PC-3 (cell line): Measurements from ENCODE around the gene ABCC2. TPM values are rescaled to one million over a fixed set of nuclear protein-coding genes. Genes with fewer than 3 reads are reported as not detected.
"Not testable (repeated sequence)": the region's sequence is repeated elsewhere in the genome, so short reads cannot be mapped to it uniquely, and the experiment has no call there.

ENCODE experiments used
- ATAC-seq: fragments of 200-7000 bp; cut with Tn5 transposase; 2 replicates; pipeline ENCODE4 v1.9.1; 2020; ENCODE audit warnings: mild to moderate bottlenecking, moderate library complexity
- BruUV-seq: library from RNA; stranded (reverse); fragments of 400-500 nt; replicated peaks from 2 replicates; lab custom pipeline; 2021; lab: Mats Ljungman, UMichigan
- CTCF ChIA-PET: fragments of 300-600 bp; sonication (Branson Sonifier 250); formaldehyde crosslinking; loops from one replicate; lab custom pipeline; 2022; ENCODE audit warnings: antibody characterized with exemption; lab: Charles Lee
- POLR2A ChIA-PET: fragments of 300-600 bp; sonication (Branson Sonifier 250); formaldehyde crosslinking; loops from one replicate; lab custom pipeline; 2022; ENCODE audit warnings: antibody characterized with exemption; ENCODE audit not compliant: unreplicated experiment; lab: Charles Lee
- DNase-seq: peaks from one replicate; pipeline ENCODE4 v3.0.0-alpha.2; 2015
- H2AFZ ChIP-seq: fragments of 300-600 bp; sonication (generic); 2 replicates; pipeline ENCODE4 v1.6.0; 2016; ENCODE audit warnings: antibody characterized with exemption, low read length
- H3F3A ChIP-seq: fragments of 300-600 bp; sonication (generic); one replicate; pipeline ENCODE4 v1.6.0; 2017; ENCODE audit warnings: antibody characterized with exemption, low read length, control low read depth, mild to moderate bottlenecking; ENCODE audit not compliant: unreplicated experiment
- H3K27ac ChIP-seq: fragments of 300-600 bp; sonication (generic); 2 replicates; pipeline ENCODE4 v1.5.1; 2016; ENCODE audit warnings: mild to moderate bottlenecking, low read length
- H3K27me3 ChIP-seq: fragments of 300-600 bp; sonication (generic); 2 replicates; pipeline ENCODE4 v1.6.1; 2016; ENCODE audit warnings: low read length, mixed read lengths
- H3K36me3 ChIP-seq: fragments of 300-600 bp; sonication (generic); 2 replicates; pipeline ENCODE4 v1.6.1; 2016; ENCODE audit warnings: low read depth, mixed run types, low read length, mixed read lengths
- H3K4me1 ChIP-seq: fragments of 300-600 bp; sonication (generic); 2 replicates; pipeline ENCODE4 v1.5.1; 2016; ENCODE audit warnings: low read length; ENCODE audit not compliant: insufficient read depth
- H3K4me2 ChIP-seq: fragments of 300-600 bp; sonication (generic); 2 replicates; pipeline ENCODE4 v1.6.0; 2016; ENCODE audit warnings: low read length
- H3K4me3 ChIP-seq: fragments of 300-600 bp; sonication (generic); 2 replicates; pipeline ENCODE4 v1.5.1; 2016; ENCODE audit warnings: mild to moderate bottlenecking, low read length, mixed read lengths
- H3K79me2 ChIP-seq: fragments of 300-600 bp; sonication (generic); 2 replicates; pipeline ENCODE4 v1.6.1; 2017; ENCODE audit warnings: low read length, mixed read lengths
- H3K9ac ChIP-seq: fragments of 300-600 bp; sonication (generic); 2 replicates; pipeline ENCODE4 v1.6.0; 2016; ENCODE audit warnings: mild to moderate bottlenecking, low read length
- H3K9me2 ChIP-seq: fragments of 300-600 bp; sonication (generic); replicated peaks from 2 replicates; pipeline ENCODE4 v1.6.1; 2016; ENCODE audit warnings: mixed run types, low read length, mixed read lengths
- H3K9me3 ChIP-seq: fragments of 300-600 bp; sonication (generic); 2 replicates; pipeline ENCODE4 v1.6.1; 2016; ENCODE audit warnings: low read length, mixed read lengths
- H4K20me1 ChIP-seq: fragments of 300-600 bp; sonication (generic); 2 replicates; pipeline ENCODE4 v1.6.1; 2016; ENCODE audit warnings: low read length, mixed read lengths
- EZH2 ChIP-seq: fragments of 300-600 bp; sonication (generic); IDR thresholded peaks from one replicate; pipeline ENCODE4 v1.6.1; 2017; ENCODE audit warnings: antibody characterized with exemption, mild to moderate bottlenecking, low read length; ENCODE audit not compliant: unreplicated experiment
- EZH2phosphoT487 ChIP-seq: fragments of 300-600 bp; sonication (generic); IDR thresholded peaks from 2 replicates; pipeline ENCODE4 v1.6.1; 2018; ENCODE audit warnings: mild to moderate bottlenecking, antibody characterized with exemption, low read length, borderline replicate concordance
- intact Hi-C: fragments of 100-400 bp; cut with micrococcal nuclease; formaldehyde crosslinking; loops from 2 replicates; pipeline ENCODE4 v1.9.0; 2023
- total RNA-seq: library from RNA; depleted of rRNA; stranded (reverse); fragments of >200 nt; gene quantifications from 2 replicates; pipeline ENCODE4 v1.2.3, GENCODE V29; 2014; rRNA removed
- TF ChIP-seq, protein P1 (sequence below): fragments of 300-600 bp; sonication (generic); conservative IDR thresholded peaks from 2 replicates; pipeline ENCODE4 v1.5.1; 2017; ENCODE audit warnings: antibody characterized with exemption, low read depth, mild to moderate bottlenecking, low read length

Gene ABCC2
- total RNA-seq, 1 experiment from 2014 or later = 2.4 TPM

GRCh38 chr10:99894613-99895012 is 112.2 kb downstream of the ABCC2 start:
- Histone ChIP-seq H3F3A (no peaks in the 10 kb centered on the region), H3K4me1 (no peaks in the 10 kb centered on the region), H3K9me3 (no peaks in the 10 kb centered on the region), H3K4me2 (no peak overlapping the region), H3K27me3 (no peaks in the 10 kb centered on the region), H3K36me3 (peaks cover 4% of the 10 kb centered on the region), H3K4me3 (no peak overlapping the region), H3K79me2 (no peaks in the 10 kb centered on the region), H4K20me1 (no peaks in the 10 kb centered on the region), H3K27ac (no peak overlapping the region), H3K9ac (no peak overlapping the region), H2AFZ (no peak overlapping the region), H3K9me2 (no peaks in the 10 kb centered on the region)
- DNase-seq (peak; percentile 13), ATAC-seq (no peak)
- no TSS peak for BruUV-seq
- CTCF ChIA-PET = interaction anchor here (0.6 kb wide), 1 partner anchor 16 kb away, joined by 4 read pairs; no protein-coding TSS in a partner anchor
- intact Hi-C loops = no loop called here
- POLR2A ChIA-PET = no interaction called here
- TF ChIP-seq, protein P1, sequence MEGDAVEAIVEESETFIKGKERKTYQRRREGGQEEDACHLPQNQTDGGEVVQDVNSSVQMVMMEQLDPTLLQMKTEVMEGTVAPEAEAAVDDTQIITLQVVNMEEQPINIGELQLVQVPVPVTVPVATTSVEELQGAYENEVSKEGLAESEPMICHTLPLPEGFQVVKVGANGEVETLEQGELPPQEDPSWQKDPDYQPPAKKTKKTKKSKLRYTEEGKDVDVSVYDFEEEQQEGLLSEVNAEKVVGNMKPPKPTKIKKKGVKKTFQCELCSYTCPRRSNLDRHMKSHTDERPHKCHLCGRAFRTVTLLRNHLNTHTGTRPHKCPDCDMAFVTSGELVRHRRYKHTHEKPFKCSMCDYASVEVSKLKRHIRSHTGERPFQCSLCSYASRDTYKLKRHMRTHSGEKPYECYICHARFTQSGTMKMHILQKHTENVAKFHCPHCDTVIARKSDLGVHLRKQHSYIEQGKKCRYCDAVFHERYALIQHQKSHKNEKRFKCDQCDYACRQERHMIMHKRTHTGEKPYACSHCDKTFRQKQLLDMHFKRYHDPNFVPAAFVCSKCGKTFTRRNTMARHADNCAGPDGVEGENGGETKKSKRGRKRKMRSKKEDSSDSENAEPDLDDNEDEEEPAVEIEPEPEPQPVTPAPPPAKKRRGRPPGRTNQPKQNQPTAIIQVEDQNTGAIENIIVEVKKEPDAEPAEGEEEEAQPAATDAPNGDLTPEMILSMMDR = no peak
- no peak for TF ChIP-seq EZH2
- no peak for TF ChIP-seq EZH2phosphoT487

DNA sequence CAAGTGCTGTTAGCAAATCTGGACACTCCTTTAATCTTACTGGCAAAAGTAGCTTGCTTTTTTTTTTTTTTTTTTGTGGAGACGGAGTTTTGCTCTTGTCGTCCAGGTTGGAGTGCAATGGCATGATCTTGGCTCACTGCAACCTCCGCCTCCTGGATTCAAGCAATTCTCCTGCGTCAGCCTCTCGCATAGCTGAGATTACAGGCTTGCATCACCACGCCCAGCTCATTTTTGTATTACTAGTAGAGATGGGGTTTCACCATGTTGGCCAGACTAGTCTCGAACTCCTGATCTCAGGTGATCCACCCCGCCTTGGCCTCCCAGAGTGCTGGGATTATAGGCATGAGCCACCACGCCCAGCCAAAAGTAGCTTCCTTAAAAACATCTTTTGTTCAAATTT is 112.6 kb downstream of the ABCC2 start:
- H3K4me3 ChIP-seq, H3K27ac ChIP-seq, H4K20me1 ChIP-seq, H3K9me3 ChIP-seq, POLR2A ChIA-PET, H3F3A ChIP-seq, H3K4me1 ChIP-seq, intact Hi-C loops, H3K27me3 ChIP-seq, H3K9ac ChIP-seq, H3K79me2 ChIP-seq, H2AFZ ChIP-seq, H3K4me2 ChIP-seq, BruUV-seq, DNase-seq, H3K36me3 ChIP-seq, ATAC-seq, H3K9me2 ChIP-seq: not testable (repeated sequence)
- CTCF ChIA-PET = interaction anchor here (0.6 kb wide), 1 partner anchor 16 kb away, joined by 4 read pairs; no protein-coding TSS in a partner anchor

DNA sequence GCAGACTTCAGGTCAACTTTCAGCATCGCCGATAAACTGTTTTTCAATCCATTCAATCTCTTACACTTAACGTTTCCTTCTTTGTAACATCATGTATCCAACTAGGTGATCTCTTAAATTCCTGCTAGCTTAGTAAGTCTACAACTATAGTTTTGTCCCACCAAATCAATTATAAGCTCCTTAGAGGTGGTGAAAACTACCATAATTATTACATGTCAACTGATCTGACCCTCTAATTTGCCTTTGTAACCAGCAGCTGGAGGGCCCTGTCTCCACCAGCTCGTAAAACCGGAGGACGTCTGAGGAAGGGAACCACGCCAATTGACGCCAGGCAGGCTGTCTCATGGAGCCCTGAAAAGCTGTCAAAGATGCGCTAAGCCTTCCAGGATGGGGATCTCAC is 113.4 kb downstream of the ABCC2 start:
- ATAC-seq (no peak), DNase-seq (no peak)
- POLR2A ChIA-PET = no interaction called here
- Histone ChIP-seq H3K9ac (no peak overlapping the region), H4K20me1 (no peaks in the 10 kb centered on the region), H3K79me2 (no peaks in the 10 kb centered on the region), H3K9me2 (no peaks in the 10 kb centered on the region), H3K4me3 (no peak overlapping the region), H3K36me3 (peaks cover 4% of the 10 kb centered on the region), H3K4me1 (no peaks in the 10 kb centered on the region), H3K9me3 (no peaks in the 10 kb centered on the region), H3K4me2 (no peak overlapping the region), H3F3A (no peaks in the 10 kb centered on the region), H3K27me3 (no peaks in the 10 kb centered on the region), H3K27ac (no peak overlapping the region), H2AFZ (no peak overlapping the region)
- intact Hi-C loops = no loop called here
- no peak for TF ChIP-seq EZH2phosphoT487
- TF ChIP-seq, protein P1 = no peak
- no peak for TF ChIP-seq EZH2
- CTCF ChIA-PET = no interaction called here
- BruUV-seq = no TSS peak

Other genes starting within 250 kb of the ABCC2 start
- gene NKX2-3, start 249.7 kb upstream of the ABCC2 start, total RNA-seq = 0.07 TPM in 1 of 2 replicates, not detected in the other
- gene SLC25A28, start 162.2 kb upstream of the ABCC2 start, total RNA-seq = 14.2 and 16.0 TPM in 2 replicates
- 6.8 and 7.8 TPM in 2 replicates for gene ENTPD7, start 123.1 kb upstream of the ABCC2 start, total RNA-seq
- 16.6 and 24.6 TPM in 2 replicates for gene COX15, start 50.5 kb upstream of the ABCC2 start, total RNA-seq
- gene CUTC, start 50.4 kb upstream of the ABCC2 start, total RNA-seq = 10.2 and 14.5 TPM in 2 replicates
- gene DNMBP, start 227.3 kb downstream of the ABCC2 start, total RNA-seq = 6.2 and 8.1 TPM in 2 replicates